Mesenchymal stem cell (in vitro differentiated cells and primary cell): Measurements from ENCODE around the gene PBX4.

Experiments used
- DNase-seq: peaks from one replicate; pipeline ENCODE4 v3.0.0-alpha.2; 2013
- H2AFZ ChIP-seq: one replicate; pipeline ENCODE4 v1.6.1; 2013; ENCODE audit warnings: low read depth, mild to moderate bottlenecking, control low read depth, inconsistent platforms, low read length, moderate library complexity
- H2AK5ac ChIP-seq: 2 replicates; pipeline ENCODE4 v1.6.1; 2013; ENCODE audit warnings: low read length, moderate library complexity, mild to moderate bottlenecking, inconsistent platforms; ENCODE audit not compliant: severe bottlenecking
- H2BK120ac ChIP-seq: one replicate; pipeline ENCODE4 v1.6.1; 2013; ENCODE audit warnings: low read depth, mild to moderate bottlenecking, inconsistent platforms, low read length, moderate library complexity
- H2BK12ac ChIP-seq, 2 experiments: one replicate each; pipeline ENCODE4 v1.6.1; 2013; ENCODE audit warnings: inconsistent platforms in 2 of 2, low read length in 2 of 2, mild to moderate bottlenecking in 2 of 2, moderate library complexity in 2 of 2, control low read depth in 1 of 2
- H2BK15ac ChIP-seq: one replicate; pipeline ENCODE4 v1.6.1; 2013; ENCODE audit warnings: mild to moderate bottlenecking, low read depth, inconsistent platforms; ENCODE audit not compliant: poor library complexity, severe bottlenecking
- H2BK5ac ChIP-seq: 2 replicates; pipeline ENCODE4 v1.6.1; 2013; ENCODE audit warnings: low read depth, mild to moderate bottlenecking, low read length, control low read depth, inconsistent platforms; ENCODE audit not compliant: poor library complexity, severe bottlenecking
- H3K14ac ChIP-seq, 2 experiments: one replicate each; pipeline ENCODE4 v1.6.1; 2013; ENCODE audit warnings: inconsistent platforms in 2 of 2, low read length in 2 of 2, control low read depth in 1 of 2, mild to moderate bottlenecking in 1 of 2, moderate library complexity in 1 of 2
- H3K18ac ChIP-seq, 2 experiments: one replicate each; pipeline ENCODE4 v1.6.1; 2013; ENCODE audit warnings: inconsistent platforms in 2 of 2, low read length in 2 of 2, control low read depth in 1 of 2, low read depth in 1 of 2, mild to moderate bottlenecking in 1 of 2
- H3K23ac ChIP-seq, 2 experiments: one replicate each; pipeline ENCODE4 v1.6.1; 2013; ENCODE audit warnings: inconsistent platforms in 2 of 2, low read length in 2 of 2, mild to moderate bottlenecking in 2 of 2, moderate library complexity in 2 of 2, control low read depth in 1 of 2
- H3K27ac ChIP-seq: 2 replicates; pipeline ENCODE4 v1.5.1; 2013; ENCODE audit warnings: mild to moderate bottlenecking, moderate library complexity, low read length, control low read depth, inconsistent platforms; ENCODE audit not compliant: poor library complexity, severe bottlenecking
- H3K27me3 ChIP-seq, 2 experiments: 2 replicates each; pipeline versions ENCODE4 v1.6.1 to v1.7.0; 2013; ENCODE audit warnings: low read length in 2 of 2, mild to moderate bottlenecking in 2 of 2, moderate library complexity in 2 of 2, control low read depth in 1 of 2, inconsistent platforms in 1 of 2; ENCODE audit not compliant: control insufficient read depth in 1 of 2, insufficient read depth in 1 of 2
- H3K36me3 ChIP-seq, 2 experiments: 2 replicates each; pipeline versions ENCODE4 v1.6.1 to v1.7.0; 2013; ENCODE audit warnings: low read length in 2 of 2, control low read depth in 1 of 2, inconsistent platforms in 1 of 2, low read depth in 1 of 2, mild to moderate bottlenecking in 1 of 2; ENCODE audit not compliant: insufficient read depth in 2 of 2, control insufficient read depth in 1 of 2
- H3K4ac ChIP-seq, 2 experiments: one replicate each; pipeline ENCODE4 v1.6.1; 2013; ENCODE audit warnings: inconsistent platforms in 2 of 2, low read length in 2 of 2, mild to moderate bottlenecking in 2 of 2, moderate library complexity in 2 of 2, control low read depth in 1 of 2, low read depth in 1 of 2
- H3K4me1 ChIP-seq: 2 replicates; pipeline ENCODE4 v1.6.1; 2013; ENCODE audit warnings: low read depth, low read length, control low read depth; ENCODE audit not compliant: control insufficient read depth, insufficient read depth
- H3K4me2 ChIP-seq: 2 replicates; pipeline ENCODE4 v1.6.1; 2013; ENCODE audit warnings: low read length, mild to moderate bottlenecking, inconsistent platforms; ENCODE audit not compliant: poor library complexity, severe bottlenecking
- H3K4me3 ChIP-seq, 2 experiments: 2 replicates each; pipeline versions ENCODE4 v1.5.1 to v1.7.0; 2013; ENCODE audit warnings: low read length in 2 of 2, mild to moderate bottlenecking in 2 of 2, control low read depth in 1 of 2, low read depth in 1 of 2; ENCODE audit not compliant: insufficient read depth in 1 of 2
- H3K79me1 ChIP-seq: replicated peaks from 2 replicates; pipeline ENCODE4 v1.6.1; 2013; ENCODE audit warnings: mild to moderate bottlenecking, control low read depth, low read length, inconsistent platforms; ENCODE audit not compliant: poor library complexity, severe bottlenecking
- H3K9ac ChIP-seq: 2 replicates; pipeline ENCODE4 v1.7.0; 2013; ENCODE audit warnings: mild to moderate bottlenecking, low read length, moderate library complexity
- H3K9me3 ChIP-seq: 2 replicates; pipeline ENCODE4 v1.7.0; 2013; ENCODE audit warnings: mild to moderate bottlenecking, low read length; ENCODE audit not compliant: control insufficient read depth
- H4K8ac ChIP-seq: one replicate; pipeline ENCODE4 v1.6.1; 2013; ENCODE audit warnings: inconsistent platforms, mild to moderate bottlenecking, low read length, moderate library complexity
- H4K91ac ChIP-seq: one replicate; pipeline ENCODE4 v1.6.1; 2013; ENCODE audit warnings: mild to moderate bottlenecking, low read length, inconsistent platforms
- WGBS: methylation state at CpG from one replicate; pipeline ENCODE4 v1.1.7; 2013; ENCODE audit warnings: mixed read lengths; 5-methylcytosine and 5-hydroxymethylcytosine counted together

PBX4 gene

GRCh38 chr19:19543640-19544039 lies 74.8 kb downstream of the PBX4 start:
- Histone ChIP-seq H2BK15ac (no peak overlapping the region), H2AK5ac (no peak overlapping the region), H3K9ac (no peak overlapping the region), H2BK5ac (no peak overlapping the region), H3K4me2 (no peak overlapping the region), H3K14ac (no peak overlapping the region), H3K23ac (no peak overlapping the region), H3K18ac (no peak overlapping the region), H3K27me3 (peaks cover 4 to 81% of the 10 kb centered on the region in 2 experiments), H3K36me3 (peaks cover 0 to 8% of the 10 kb centered on the region in 2 experiments), H4K91ac (no peak overlapping the region), H3K4ac (no peak overlapping the region), H4K8ac (no peak overlapping the region), H3K4me1 (peaks cover 9% of the 10 kb centered on the region), H2BK12ac (no peak overlapping the region), H3K4me3 (no peak overlapping the region), H3K9me3 (no peaks in the 10 kb centered on the region), H3K27ac (no peak overlapping the region), H2BK120ac (no peak overlapping the region), H2AFZ (no peak overlapping the region), H3K79me1 (no peaks in the 10 kb centered on the region)
- no peak for DNase-seq
- WGBS: 88% methylated on average over 19 of the region's 19 CpGs

- H2AK5ac ChIP-seq: no peak overlapping the region
- H3K36me3 ChIP-seq: peaks cover 0 to 8% of the 10 kb centered on the region in 2 experiments
- H2BK12ac ChIP-seq: no peak overlapping the region
- H3K9me3 ChIP-seq: no peaks in the 10 kb centered on the region
- no peak overlapping the region for H3K14ac ChIP-seq
- 93% methylated on average over 13 of the region's 13 CpGs for WGBS
- H3K79me1 ChIP-seq: no peaks in the 10 kb centered on the region
- no peak for DNase-seq
- H3K23ac ChIP-seq: no peak overlapping the region
- H2BK15ac ChIP-seq: no peak overlapping the region
- H2BK5ac ChIP-seq: no peak overlapping the region
- H3K9ac ChIP-seq: no peak overlapping the region
- peaks cover 14% of the 10 kb centered on the region for H3K4me1 ChIP-seq
- no peak overlapping the region for H3K4me3 ChIP-seq
- no peak overlapping the region for H3K4ac ChIP-seq
- H3K27ac ChIP-seq: no peak overlapping the region
- no peak overlapping the region for H3K18ac ChIP-seq
- H2AFZ ChIP-seq: no peak overlapping the region
- H4K8ac ChIP-seq: no peak overlapping the region
- H3K27me3 ChIP-seq: peaks cover 7 to 82% of the 10 kb centered on the region in 2 experiments
- H2BK120ac ChIP-seq: no peak overlapping the region
- H3K4me2 ChIP-seq: no peak overlapping the region
- H4K91ac ChIP-seq: no peak overlapping the region
Observed at GRCh38 chr19:19543101-19543500, 75.4 kb downstream of the PBX4 start.

GRCh38 chr19:19542507-19542906 lies 76.0 kb downstream of the PBX4 start:
- no peak overlapping the region for H3K4me2 ChIP-seq

GRCh38 chr19:19541616-19542015 lies 76.9 kb downstream of the PBX4 start:
- Histone ChIP-seq H3K27ac (no peak overlapping the region), H2AFZ (no peak overlapping the region), H3K4me3 (no peak overlapping the region), H3K27me3 (peaks cover 7 to 72% of the 10 kb centered on the region in 2 experiments), H2AK5ac (no peak overlapping the region), H3K4ac (no peak overlapping the region), H4K91ac (no peak overlapping the region), H2BK5ac (no peak overlapping the region), H3K23ac (no peak overlapping the region), H3K9me3 (no peaks in the 10 kb centered on the region), H3K36me3 (peaks cover 0 to 8% of the 10 kb centered on the region in 2 experiments), H4K8ac (no peak overlapping the region), H2BK15ac (no peak overlapping the region), H3K79me1 (no peaks in the 10 kb centered on the region), H2BK120ac (no peak overlapping the region), H3K9ac (no peak overlapping the region), H3K18ac (no peak overlapping the region), H3K4me1 (peaks cover 14% of the 10 kb centered on the region), H3K14ac (peak overlapping the region in 1 of 2 experiments; percentile 36), H2BK12ac (no peak overlapping the region), H3K4me2 (no peak overlapping the region)
- WGBS: 91% methylated on average over 16 of the region's 16 CpGs
- no peak for DNase-seq

More at GRCh38 chr19:19542507-19542906, 76.0 kb downstream of the PBX4 start:
- Histone ChIP-seq H4K8ac (no peak overlapping the region), H2BK5ac (no peak overlapping the region), H3K79me1 (no peaks in the 10 kb centered on the region), H2BK12ac (no peak overlapping the region), H3K4me3 (peak overlapping the region in 1 of 2 experiments; percentile 12), H3K4me1 (peaks cover 14% of the 10 kb centered on the region), H2AFZ (no peak overlapping the region), H3K4ac (no peak overlapping the region), H3K9me3 (no peaks in the 10 kb centered on the region), H2BK15ac (no peak overlapping the region), H3K23ac (no peak overlapping the region), H3K9ac (no peak overlapping the region), H3K14ac (no peak overlapping the region), H3K18ac (no peak overlapping the region), H3K27ac (no peak overlapping the region), H3K27me3 (peaks cover 7 to 81% of the 10 kb centered on the region in 2 experiments), H3K36me3 (peaks cover 0 to 8% of the 10 kb centered on the region in 2 experiments), H2AK5ac (no peak overlapping the region), H2BK120ac (no peak overlapping the region), H4K91ac (no peak overlapping the region)
- no peak for DNase-seq
- 93% methylated on average over 12 of the region's 12 CpGs for WGBS
